NCI-H82 treated with DMSO at 0.1 percent for 48 hours (cell line): ENCODE results near the gene NAT8.
"Not testable (repeated sequence)": the region's sequence is repeated elsewhere in the genome, so short reads cannot be mapped to it uniquely, and the experiment has no call there.

Experiments
- DNase-seq: peaks from one replicate; lab custom pipeline; 2025; ENCODE audit not compliant: unreplicated experiment; lab: John Stamatoyannopoulos, UW

Gene NAT8

DNA sequence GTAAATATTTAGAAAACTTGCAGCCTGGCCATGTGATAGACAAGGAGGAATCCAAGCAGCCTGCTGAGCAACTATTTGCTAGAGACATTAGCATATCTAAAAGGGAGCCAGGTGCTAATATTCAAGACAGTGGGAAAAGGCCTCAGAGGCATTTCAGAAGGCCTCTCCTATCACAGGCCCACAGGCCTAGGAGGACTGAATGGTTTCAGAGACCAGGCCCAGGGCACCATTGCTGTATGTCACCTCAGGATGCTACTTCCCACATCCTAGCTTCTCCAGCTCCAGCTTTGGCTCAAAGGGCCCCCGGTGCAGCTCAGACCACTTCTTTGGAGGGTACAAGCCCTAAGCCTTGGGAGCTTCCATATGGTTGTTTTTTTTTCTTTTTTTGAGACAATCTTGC lies 3.8 kb downstream of the NAT8 start:
- no peak for DNase-seq

DNA sequence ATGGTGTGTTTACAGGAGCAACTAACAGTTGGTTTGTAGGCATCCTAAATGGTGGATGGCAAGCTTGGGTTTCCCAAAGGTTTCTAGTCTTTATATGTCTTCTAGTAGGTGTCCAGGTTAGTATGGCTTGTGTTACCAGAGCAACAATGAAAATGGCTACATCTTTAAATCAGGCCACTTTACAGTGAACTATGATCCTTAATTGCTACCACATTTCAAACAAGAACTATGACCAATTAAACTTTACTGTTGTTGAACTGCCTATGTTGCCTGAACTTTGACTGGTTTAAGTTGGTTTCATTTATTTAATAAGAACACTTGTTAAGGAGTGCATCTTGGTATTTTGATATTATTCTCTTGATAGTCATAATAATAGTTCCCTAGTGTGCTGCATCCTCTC lies 5.2 kb downstream of the NAT8 start:
- DNase-seq, result not testable (repeated sequence)

GRCh38 chr2:73630662-73631266 lies 11.5 kb downstream of the NAT8 start:
- peak; percentile 21 for DNase-seq

- not testable (repeated sequence) for DNase-seq
Measured at GRCh38 chr2:73628493-73628892, 13.7 kb downstream of the NAT8 start.

DNA sequence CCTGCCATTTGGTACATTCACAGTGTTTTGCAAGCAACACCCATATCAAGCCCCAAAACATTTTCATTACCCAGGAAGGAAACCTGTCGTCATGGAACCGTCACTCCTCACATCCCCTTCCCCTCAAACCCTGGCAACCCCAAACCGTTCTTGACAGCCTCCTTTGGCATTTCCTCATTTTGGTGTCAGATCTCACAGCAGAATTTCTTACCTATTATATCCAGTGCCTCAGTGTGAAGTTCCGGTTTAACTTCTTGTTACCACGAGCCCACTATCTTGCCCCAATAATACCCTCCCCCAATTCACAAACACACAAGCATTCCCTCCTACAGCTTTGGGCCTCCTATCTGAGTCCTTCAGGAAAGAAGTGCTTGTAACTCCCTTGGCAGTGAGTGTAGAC lies 16.0 kb downstream of the NAT8 start:
- not testable (repeated sequence) for DNase-seq

- not testable (repeated sequence) for DNase-seq
Measured at GRCh38 chr2:73624625-73625024, 17.6 kb downstream of the NAT8 start.

DNA sequence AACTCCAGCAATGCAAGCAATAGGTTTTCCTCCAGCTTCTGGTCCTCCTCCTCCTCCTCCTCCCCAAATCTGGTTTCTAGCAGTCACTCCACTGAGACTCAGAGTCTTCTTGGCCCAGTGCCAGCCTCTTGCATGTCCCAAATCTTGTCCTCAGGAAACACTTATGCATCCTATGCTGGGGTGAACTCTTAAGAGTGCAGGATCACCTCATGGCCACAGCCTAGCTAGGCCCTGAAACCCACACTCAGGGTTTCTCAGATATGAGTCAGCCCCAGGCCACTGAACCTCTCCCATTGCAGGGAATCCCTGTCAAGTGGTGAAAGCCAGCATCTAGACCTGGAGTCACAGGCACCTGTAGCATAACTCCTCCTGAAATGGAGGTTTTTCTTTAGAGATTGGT lies 18.2 kb downstream of the NAT8 start:
- not testable (repeated sequence) for DNase-seq

DNA sequence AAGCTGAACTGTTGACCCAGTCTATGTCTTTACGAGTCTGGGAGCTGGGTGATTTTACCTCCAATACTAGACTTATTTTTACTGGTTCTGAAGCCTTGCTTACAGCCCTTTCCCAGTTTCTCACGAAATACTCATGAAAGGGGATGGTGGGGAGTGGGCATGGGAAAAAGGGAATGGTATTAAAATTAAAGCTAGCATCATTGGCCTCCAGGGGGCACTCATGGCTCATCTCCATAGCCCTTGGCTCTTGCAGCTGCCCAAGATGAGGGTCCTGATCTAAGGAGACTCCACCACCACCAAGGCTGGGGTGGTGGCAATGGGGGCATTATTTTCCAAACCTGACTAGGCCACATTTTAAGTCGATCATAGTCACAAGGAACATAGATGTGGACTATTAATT lies 22.3 kb downstream of the NAT8 start:
- not testable (repeated sequence) for DNase-seq

DNA sequence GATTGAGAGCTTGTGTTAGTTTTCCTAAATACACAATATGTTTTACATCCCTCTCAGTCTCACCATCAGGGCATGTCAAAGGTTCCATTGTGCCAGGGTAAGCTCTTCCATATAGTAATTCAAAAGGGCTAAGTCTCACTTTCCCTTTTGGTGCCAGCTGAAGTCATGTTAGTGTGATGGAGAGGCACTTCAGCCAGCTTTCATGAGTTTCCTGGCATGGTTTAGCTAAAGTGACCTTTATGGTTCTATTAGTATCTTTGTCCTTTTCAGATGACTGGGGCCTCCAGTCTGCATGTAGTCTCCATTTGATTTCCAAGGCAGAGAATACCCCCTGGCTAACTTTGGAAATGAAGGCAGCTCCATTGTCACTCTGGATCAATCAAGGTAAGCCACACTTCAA lies 27.2 kb downstream of the NAT8 start:
- DNase-seq, result no peak

DNA sequence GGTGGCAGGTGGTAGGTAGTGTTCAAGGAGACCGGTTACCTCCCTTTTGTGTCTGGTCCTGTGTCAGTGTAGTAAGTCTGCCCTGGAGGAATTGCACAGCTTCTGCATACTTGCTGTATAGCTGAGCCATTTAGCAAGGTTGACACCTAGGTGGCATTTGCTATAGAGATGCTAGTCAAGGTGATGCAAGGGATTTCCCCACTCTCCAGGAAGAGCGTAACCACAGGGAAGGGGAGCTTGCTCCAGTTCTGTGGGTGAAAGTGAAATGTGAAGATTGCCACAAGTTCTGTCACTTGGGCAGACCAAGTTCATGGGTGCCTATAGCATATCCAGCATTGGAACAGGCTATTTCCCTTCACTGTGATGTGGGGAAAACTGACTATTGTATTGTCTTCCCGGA lies 28.1 kb downstream of the NAT8 start:
- no peak for DNase-seq

GRCh38 chr2:73611867-73612266 lies 30.4 kb downstream of the NAT8 start:
- DNase-seq, result no peak

- no peak for DNase-seq
Measured at GRCh38 chr2:73611193-73611592, 31.0 kb downstream of the NAT8 start.

DNA sequence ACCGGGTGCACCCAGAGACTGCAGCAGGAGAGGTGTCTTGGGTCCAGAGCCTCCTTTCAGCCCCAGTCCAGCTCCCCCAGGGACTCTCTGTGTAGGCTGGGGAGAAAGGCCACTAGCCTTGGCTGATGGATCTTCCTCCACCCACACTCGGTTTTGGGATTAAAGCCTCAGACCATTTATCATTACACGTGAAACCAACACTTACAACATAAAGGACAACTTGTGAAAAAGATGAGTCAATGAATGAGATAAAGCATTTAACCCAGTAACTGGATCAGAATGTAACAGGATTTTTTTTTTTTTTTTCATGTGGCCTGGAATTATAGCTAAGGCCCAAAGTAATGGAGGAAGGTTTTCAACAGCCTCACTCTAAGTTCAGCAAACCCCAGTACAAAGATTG lies 32.1 kb downstream of the NAT8 start:
- DNase-seq, result no peak

- DNase-seq, result not testable (repeated sequence)
Measured at GRCh38 chr2:73604589-73604988, 37.6 kb downstream of the NAT8 start.

DNA sequence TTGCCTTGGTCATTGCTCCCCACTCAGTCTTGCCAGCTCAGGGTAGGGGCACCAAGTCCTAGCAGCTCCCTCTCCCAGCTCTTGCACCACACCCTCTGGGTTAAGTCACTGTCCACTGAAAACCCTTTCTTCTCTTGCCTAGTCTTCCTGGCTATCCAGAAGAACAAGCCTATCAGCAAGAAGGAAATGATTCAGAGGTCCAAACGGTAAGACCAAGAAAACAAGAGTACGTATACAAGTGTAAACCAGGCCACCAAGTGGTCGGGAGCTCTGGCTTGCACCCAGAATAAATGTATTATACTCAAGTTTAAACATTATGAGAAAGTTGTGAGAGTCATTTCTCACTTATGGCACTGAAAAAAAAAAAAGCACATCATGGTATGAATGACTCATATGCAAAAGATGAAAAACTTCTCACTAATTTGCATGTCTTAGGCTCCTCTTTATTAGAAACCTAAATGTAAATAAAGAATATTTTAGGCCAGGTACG lies 39.1 kb downstream of the NAT8 start:
- not testable (repeated sequence) for DNase-seq

DNA sequence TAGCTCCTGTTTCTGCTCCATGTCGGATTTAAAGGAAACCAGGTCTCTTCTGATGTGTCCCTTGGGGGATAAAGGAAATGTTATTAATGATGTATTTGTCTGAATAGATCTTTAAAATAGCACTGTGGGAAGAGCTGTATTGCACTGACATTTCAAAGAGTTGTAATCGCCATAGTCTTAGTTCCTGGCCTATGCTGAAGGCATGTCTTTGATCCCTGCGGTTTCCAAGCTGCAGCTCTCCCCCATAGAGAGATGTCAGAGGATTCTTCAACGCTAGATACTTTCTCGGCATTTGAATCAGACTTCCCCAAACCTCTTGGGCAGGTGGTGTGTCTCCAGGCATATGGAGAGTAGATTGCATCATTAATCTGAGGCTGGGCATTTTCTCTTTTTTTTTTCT lies 40.4 kb downstream of the NAT8 start:
- no peak for DNase-seq

DNA sequence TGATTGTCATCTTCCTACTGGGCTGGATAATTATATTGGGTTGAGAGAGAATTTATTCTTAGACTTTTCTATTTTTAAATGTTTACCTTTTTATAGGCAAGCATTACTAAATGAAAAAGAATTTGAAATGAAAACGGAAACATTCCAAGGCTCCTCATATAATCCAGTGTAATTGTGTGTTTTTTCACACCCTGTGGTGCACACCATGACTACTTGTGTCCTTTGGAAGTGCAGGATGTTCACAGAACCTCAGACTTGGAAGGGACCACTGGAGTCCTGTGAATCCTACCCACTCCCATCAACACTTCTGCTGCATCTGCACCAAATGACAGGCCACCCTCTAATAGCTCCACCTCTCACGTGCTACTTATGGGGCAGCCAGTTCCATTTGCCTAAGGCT lies 48.0 kb downstream of the NAT8 start:
- DNase-seq, result no peak

- DNase-seq, result no peak
Measured at GRCh38 chr2:73593680-73594079, 48.5 kb downstream of the NAT8 start.
